Osteoblast (primary cell): ENCODE results near the gene HYAL2. TPM values are rescaled to one million over a fixed set of nuclear protein-coding genes. Genes with fewer than 3 reads are reported as not detected.

Experiments
- DNase-seq: peaks from one replicate; pipeline ENCODE4 v3.0.0; 2011; ENCODE audit warnings: low spot score, mixed read lengths; ENCODE audit not compliant: insufficient read length; ENCODE audit errors: missing footprints
- H2AFZ ChIP-seq: 2 replicates; pipeline ENCODE4 v1.6.0; 2011; ENCODE audit warnings: mild to moderate bottlenecking, low read length
- H3K27ac ChIP-seq: 2 replicates; pipeline ENCODE4 v1.5.1; 2011; ENCODE audit warnings: mild to moderate bottlenecking, low read depth, low read length, moderate library complexity
- H3K27me3 ChIP-seq: 2 replicates; pipeline ENCODE4 v1.6.0; 2012; ENCODE audit warnings: mild to moderate bottlenecking, control low read depth, inconsistent platforms, low read length, moderate library complexity; ENCODE audit not compliant: insufficient read depth
- H3K36me3 ChIP-seq: 2 replicates; pipeline ENCODE4 v1.5.1; 2011; ENCODE audit warnings: mild to moderate bottlenecking, low read length, control low read depth, moderate library complexity; ENCODE audit not compliant: insufficient read depth
- H3K4me1 ChIP-seq: 2 replicates; pipeline ENCODE4 v1.5.1; 2011; ENCODE audit warnings: mild to moderate bottlenecking, low read length, control low read depth, moderate library complexity; ENCODE audit not compliant: insufficient read depth
- H3K4me2 ChIP-seq: 2 replicates; pipeline ENCODE4 v1.6.0; 2011; ENCODE audit warnings: mild to moderate bottlenecking, low read length; ENCODE audit not compliant: insufficient read depth
- H3K4me3 ChIP-seq: fragments of 200-600 bp; sonication (generic); 3 replicates; pipeline ENCODE4 v1.5.1; 2012; ENCODE audit warnings: mild to moderate bottlenecking, low read length, inconsistent platforms; ENCODE audit not compliant: insufficient read depth
- H3K79me2 ChIP-seq: 2 replicates; pipeline ENCODE4 v1.6.0; 2012; ENCODE audit warnings: mild to moderate bottlenecking, low read length, control low read depth, inconsistent platforms; ENCODE audit not compliant: insufficient read depth
- H3K9me3 ChIP-seq: 2 replicates; pipeline ENCODE4 v1.5.1; 2011; ENCODE audit warnings: low read depth, low read length, control low read depth
- H4K20me1 ChIP-seq: 2 replicates; pipeline ENCODE4 v1.6.0; 2012; ENCODE audit warnings: mild to moderate bottlenecking, low read length, control low read depth; ENCODE audit not compliant: insufficient read depth
- total RNA-seq: library from RNA; depleted of rRNA; stranded (reverse); fragments of >200 nt; gene quantifications from 2 replicates; pipeline ENCODE4 v1.2.3, GENCODE V29; 2012
- TF ChIP-seq, protein P1 (sequence below): IDR thresholded peaks from 2 replicates; pipeline ENCODE4 v1.5.1; 2011; ENCODE audit warnings: mild to moderate bottlenecking, low read depth, low read length, moderate library complexity; ENCODE audit errors: extremely low read depth

The HYAL2 gene
- total RNA-seq, 1 donor, result 32.9 TPM

DNA sequence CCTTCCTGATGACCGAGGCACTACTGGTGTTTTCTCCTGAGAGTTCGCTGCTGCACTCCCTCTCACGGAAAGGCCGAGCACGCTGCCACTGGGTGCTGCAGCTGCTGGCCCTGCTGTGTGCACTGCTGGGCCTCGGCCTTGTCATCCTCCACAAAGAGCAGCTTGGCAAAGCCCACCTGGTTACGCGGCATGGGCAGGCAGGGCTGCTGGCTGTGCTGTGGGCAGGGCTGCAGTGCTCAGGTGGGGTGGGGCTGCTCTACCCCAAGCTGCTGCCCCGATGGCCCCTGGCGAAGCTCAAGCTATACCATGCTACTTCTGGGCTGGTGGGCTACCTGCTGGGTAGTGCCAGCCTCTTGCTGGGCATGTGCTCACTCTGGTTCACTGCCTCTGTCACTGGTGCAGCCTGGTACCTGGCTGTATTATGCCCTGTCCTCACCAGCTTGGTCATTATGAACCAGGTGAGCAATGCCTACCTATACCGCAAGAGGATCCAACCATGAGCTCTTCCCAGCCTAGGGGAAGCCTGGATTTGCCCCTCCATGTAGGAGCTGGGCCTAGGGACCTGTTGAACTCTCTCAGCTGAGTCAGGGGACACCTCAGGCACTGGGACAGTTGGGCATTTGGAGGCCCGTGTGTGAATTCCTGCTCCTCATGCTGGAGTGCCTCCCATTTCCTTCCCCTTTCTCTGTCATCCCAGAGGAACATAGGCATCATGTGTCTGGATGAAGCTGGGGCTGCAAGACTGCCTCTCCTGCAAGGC is 30.9 kb upstream of the HYAL2 start:
- Histone ChIP-seq H3K79me2 (peaks cover 88% of the 10 kb centered on the region), H3K4me2 (no peak overlapping the region), H4K20me1 (peaks cover 65% of the 10 kb centered on the region), H3K36me3 (peaks cover 52% of the 10 kb centered on the region), H3K27ac (peak overlapping the region; percentile 64), H3K4me1 (peaks cover 52% of the 10 kb centered on the region), H3K9me3 (no peaks in the 10 kb centered on the region), H3K4me3 (no peak overlapping the region), H3K27me3 (no peaks in the 10 kb centered on the region), H2AFZ (no peak overlapping the region)
- TF ChIP-seq, protein P1, sequence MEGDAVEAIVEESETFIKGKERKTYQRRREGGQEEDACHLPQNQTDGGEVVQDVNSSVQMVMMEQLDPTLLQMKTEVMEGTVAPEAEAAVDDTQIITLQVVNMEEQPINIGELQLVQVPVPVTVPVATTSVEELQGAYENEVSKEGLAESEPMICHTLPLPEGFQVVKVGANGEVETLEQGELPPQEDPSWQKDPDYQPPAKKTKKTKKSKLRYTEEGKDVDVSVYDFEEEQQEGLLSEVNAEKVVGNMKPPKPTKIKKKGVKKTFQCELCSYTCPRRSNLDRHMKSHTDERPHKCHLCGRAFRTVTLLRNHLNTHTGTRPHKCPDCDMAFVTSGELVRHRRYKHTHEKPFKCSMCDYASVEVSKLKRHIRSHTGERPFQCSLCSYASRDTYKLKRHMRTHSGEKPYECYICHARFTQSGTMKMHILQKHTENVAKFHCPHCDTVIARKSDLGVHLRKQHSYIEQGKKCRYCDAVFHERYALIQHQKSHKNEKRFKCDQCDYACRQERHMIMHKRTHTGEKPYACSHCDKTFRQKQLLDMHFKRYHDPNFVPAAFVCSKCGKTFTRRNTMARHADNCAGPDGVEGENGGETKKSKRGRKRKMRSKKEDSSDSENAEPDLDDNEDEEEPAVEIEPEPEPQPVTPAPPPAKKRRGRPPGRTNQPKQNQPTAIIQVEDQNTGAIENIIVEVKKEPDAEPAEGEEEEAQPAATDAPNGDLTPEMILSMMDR, result no peak
- no peak for DNase-seq

DNA sequence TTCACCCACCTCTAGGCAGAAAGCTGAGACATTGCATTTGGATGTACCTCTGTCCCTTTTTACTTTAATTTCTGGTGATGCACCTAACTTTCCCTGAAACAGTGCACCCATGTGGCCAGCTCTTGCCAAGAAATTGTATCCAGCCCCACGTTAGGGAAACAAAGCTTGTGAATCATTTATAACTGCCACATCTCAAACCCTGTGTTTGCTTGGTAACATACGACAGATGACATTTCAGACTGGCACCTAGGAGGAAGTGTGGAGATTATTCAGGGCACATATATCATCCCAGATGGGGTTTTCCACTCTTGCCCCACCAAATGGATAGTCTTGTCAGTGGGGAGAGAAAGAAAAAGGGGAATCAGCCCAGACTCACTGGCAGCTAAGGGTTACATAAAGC is 30.2 kb upstream of the HYAL2 start:
- H3K27ac ChIP-seq, result peak overlapping the region; percentile 64
- TF ChIP-seq, protein P1, result peak; percentile 54
- peaks cover 46% of the 10 kb centered on the region for H3K4me1 ChIP-seq
- no peaks in the 10 kb centered on the region for H3K9me3 ChIP-seq
- no peak overlapping the region for H3K4me2 ChIP-seq
- peak; percentile 96 for DNase-seq
- no peak overlapping the region for H2AFZ ChIP-seq
- peaks cover 83% of the 10 kb centered on the region for H3K79me2 ChIP-seq
- H4K20me1 ChIP-seq, result peaks cover 58% of the 10 kb centered on the region
- no peak overlapping the region for H3K4me3 ChIP-seq
- peaks cover 58% of the 10 kb centered on the region for H3K36me3 ChIP-seq
- no peaks in the 10 kb centered on the region for H3K27me3 ChIP-seq

DNA sequence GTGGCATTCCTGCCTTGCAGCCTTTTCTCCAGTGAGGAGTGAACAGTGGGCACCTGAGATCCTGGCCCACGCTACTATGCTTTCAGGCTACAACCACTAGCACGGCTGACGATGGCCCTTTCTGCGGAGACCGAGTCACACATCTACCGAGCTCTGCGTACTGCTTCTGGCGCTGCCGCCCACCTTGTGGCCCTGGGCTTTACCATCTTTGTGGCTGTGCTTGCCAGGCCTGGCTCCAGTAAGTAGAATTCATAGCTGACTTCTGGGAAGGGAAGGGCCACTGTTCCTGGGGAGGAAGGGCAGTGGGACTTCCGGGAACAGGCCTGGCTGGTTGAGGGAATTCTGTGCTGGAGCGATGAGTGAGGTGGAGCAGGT is 28.8 kb upstream of the HYAL2 start:
- Histone ChIP-seq H3K79me2 (peaks cover 68% of the 10 kb centered on the region), H3K9me3 (no peaks in the 10 kb centered on the region), H3K4me3 (peak overlapping the region; percentile 97)

More for the DNA sequence above, 28.8 kb upstream of the HYAL2 start:
- no peak for DNase-seq
- peaks cover 31% of the 10 kb centered on the region for H3K4me1 ChIP-seq
- peaks cover 44% of the 10 kb centered on the region for H4K20me1 ChIP-seq
- H3K4me2 ChIP-seq, result peak overlapping the region; percentile 98
- H3K27me3 ChIP-seq, result no peaks in the 10 kb centered on the region
- TF ChIP-seq, protein P1, result no peak
- H3K36me3 ChIP-seq, result peaks cover 53% of the 10 kb centered on the region
- peak overlapping the region; percentile 80 for H3K27ac ChIP-seq
- peak overlapping the region; percentile 96 for H2AFZ ChIP-seq
